ENCODE measurements around the gene ZNF526.

DNA sequence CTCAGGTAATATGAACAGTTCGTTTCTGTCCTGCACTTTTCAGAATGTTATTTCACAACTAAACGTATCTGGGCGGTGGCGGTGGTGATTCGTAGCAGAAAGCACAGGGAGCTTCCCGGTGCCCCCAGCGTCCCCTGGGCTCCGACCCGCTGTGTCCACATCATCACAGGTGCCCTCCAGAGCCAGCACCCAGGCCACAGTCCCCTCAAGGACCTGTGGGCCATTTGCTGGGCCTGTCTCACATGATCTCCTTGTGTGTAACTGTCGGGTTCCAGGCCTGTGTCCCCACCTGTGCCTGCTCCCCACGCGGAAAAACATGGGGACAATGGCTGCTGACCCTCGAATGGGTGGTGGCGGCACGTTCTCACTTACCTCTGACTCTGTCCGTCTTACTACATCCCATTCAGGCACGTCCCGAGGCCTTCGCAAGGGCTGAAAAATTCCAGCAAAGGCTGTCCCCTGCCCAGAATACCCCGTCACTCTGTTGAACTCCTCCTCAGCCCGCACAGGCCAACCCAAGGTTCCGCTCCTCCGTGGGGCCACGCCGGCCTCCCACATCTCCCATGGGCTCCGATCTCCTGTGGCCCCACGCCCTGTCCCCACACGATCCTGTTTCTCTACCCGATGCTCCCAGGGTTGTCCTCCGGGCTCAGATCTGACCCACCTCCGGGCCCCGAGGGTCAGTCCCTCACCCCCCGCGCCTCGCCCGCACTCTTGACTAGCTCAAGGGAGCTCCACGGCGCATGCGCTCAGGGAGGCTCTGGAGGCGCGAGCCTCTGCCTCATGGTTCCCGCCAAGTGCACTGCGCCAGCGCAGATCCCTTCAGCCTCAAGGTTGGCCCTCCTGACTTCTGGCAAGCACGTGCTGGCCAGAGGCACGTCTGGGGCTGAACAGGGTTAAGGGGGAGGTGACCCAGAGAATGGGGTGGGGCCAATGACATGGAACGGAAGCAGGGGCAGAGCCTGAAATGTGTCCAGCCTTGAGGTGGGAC lies 23.8 kb upstream of the ZNF526 start:
- TF ChIP-seq, protein P1, sequence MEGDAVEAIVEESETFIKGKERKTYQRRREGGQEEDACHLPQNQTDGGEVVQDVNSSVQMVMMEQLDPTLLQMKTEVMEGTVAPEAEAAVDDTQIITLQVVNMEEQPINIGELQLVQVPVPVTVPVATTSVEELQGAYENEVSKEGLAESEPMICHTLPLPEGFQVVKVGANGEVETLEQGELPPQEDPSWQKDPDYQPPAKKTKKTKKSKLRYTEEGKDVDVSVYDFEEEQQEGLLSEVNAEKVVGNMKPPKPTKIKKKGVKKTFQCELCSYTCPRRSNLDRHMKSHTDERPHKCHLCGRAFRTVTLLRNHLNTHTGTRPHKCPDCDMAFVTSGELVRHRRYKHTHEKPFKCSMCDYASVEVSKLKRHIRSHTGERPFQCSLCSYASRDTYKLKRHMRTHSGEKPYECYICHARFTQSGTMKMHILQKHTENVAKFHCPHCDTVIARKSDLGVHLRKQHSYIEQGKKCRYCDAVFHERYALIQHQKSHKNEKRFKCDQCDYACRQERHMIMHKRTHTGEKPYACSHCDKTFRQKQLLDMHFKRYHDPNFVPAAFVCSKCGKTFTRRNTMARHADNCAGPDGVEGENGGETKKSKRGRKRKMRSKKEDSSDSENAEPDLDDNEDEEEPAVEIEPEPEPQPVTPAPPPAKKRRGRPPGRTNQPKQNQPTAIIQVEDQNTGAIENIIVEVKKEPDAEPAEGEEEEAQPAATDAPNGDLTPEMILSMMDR (IDR thresholded peaks at IDR 0.05) = no peak
- no peak for TF ChIP-seq POLR2A (IDR thresholded peaks at IDR 0.05)

All from body of pancreas (tissue), 4 donors.